Activated CD8-positive, alpha-beta memory T cell treated with anti-CD3 and anti-CD28 coated beads, Interleukin-2, amount 50 U/mL, for 48 hours (primary cell): Measurements from ENCODE around the gene ACO2.

Experiments used
- DNase-seq: peaks from one replicate; pipeline ENCODE4 v3.0.0-alpha.2; 2020

Gene ACO2

DNA sequence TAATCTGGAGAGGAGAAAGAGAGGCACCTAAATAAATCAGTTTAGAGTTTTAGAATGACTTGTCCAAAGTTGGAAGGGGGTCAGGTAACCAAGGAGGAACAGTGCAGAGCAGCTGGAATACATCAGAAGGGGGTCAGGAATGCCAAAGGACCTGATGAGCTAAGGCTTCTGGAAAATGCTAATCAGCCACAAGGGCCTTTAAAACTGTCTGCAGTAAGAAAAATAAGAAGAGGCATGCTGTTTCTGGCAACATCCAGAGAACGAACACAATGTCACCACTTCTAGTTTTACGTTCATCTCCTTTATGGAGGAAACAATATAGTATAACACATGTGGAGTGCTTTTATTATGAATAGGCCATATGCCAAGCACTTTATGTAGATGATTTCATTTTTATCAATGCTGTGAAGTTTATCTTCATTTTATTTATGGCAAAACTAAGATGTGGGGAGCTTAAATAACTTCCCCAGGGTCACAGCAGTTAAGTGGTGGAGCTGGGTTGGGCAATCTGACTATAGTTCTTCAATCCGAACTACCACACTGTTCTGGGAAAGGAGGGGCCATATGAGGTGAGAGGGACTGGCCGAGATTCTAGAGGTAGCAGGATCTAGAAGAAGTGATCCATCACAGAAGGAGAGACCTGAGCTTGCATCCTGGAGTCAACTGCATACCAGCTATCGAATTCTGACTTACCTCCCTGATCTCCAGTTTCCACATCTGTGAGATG is 22.6 kb downstream of the ACO2 start:
- no peak for DNase-seq

DNA sequence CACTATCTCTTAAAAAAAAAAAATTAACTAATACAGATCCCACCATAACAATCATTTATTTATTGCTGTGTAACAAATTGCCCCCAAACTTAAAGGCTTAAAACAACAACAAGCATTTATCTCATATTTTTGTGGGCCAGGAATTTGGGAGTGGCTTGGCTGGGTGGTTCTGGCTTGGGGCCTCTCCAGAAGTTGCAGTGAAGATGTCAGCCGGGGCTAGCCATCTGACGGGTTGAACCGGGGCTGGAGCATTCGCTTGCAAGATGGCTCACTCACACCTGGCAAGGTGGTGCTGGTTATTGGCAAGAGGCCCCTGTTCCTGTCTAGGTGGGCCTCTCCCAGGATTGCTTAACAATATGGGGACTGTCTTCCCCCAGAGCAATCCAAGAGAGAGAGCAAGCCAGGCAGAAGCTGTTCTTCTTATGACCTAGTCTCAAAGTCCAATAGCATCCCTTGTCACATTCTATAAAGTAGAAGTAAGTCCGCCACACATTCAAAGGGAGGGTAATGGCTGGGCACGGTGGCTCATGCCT is 29.5 kb downstream of the ACO2 start:
- no peak for DNase-seq

DNA sequence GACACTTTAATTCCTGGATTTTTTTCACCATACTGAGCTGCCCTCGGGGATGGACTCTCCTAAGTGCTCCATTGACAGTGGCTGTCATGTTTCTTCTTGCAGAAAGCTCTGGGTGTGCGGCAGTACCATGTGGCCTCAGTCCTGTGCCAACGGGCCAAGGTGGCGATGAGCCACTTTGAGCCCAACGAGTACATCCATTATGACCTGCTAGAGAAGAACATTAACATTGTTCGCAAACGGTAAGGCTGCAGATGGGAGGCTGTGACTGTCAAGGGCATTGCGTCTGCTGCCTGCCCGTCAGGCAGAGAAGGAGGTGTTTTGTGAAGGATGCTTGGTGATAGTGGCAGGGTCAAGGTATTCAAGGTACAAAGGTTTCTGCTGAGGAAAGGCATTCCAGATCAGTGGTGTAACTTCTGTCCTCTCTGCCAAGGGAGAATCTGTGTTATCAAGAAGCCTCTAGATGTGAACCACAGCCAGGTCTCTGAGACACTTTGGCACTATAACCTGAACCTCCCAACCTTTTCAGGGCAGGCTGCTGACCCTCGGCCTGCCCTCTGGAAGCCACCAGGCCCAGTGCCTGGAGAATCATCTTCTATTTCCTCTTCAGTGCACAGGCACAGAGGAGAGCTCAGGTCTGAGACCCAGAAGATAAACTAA is 30.8 kb downstream of the ACO2 start:
- no peak for DNase-seq

DNA sequence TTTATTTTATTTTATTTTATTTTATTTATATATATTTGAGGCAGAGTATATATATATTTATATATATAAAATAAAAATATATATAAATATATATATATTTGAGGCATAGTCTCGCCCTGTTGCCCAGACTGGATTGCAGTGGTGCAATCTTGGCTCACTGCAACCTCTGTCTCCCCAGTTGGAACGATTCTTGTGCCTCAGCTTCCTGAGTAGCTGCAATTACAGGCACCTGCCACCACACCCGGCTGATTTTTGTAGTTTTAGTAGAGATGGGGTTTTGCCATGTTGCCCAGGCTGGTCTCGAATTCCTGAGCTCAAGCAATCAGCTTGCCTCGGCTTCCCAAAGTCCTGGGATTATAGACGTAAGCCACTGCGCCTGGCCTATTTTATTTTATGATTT is 31.4 kb downstream of the ACO2 start:
- no peak for DNase-seq

DNA sequence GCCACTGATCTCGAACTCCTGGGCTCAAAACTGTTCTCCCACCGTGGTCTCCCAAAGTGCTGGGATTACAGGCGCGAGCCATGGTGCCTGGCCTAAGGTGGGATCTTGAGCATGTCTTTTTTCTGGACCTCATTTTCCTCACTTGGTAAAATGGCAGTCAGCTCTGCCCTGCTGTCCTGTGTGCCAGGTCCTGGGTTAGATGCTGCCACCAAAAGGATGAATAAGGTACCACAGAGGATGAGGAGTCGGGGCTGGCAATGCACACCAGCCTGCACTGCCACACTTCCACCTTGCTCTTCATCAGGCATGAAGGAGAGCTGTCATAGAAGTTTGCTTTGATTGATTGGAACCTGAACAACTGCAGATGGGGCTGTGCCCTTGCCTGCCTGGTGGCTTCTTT is 32.3 kb downstream of the ACO2 start:
- DNase-seq: no peak

DNA sequence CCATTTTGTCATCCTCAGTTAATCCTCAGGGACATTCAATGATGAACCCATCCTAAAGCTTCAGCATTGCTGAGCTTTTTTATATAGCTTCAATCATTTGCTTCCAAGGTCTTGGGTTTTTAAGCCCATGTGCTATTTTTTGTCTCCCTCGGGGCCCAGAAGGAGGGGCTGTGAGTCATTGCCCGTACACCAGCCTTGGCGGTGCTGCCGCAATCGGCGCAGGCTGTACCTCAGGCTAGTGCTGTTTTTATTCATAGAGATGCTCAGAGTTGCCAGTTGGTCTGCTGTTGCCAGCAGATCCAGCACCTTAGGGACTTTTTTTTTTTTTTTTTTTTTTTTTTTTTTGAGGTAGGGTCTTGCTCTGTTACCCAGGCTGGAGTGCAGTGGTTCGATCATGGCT is 35.5 kb downstream of the ACO2 start:
- DNase-seq: no peak

DNA sequence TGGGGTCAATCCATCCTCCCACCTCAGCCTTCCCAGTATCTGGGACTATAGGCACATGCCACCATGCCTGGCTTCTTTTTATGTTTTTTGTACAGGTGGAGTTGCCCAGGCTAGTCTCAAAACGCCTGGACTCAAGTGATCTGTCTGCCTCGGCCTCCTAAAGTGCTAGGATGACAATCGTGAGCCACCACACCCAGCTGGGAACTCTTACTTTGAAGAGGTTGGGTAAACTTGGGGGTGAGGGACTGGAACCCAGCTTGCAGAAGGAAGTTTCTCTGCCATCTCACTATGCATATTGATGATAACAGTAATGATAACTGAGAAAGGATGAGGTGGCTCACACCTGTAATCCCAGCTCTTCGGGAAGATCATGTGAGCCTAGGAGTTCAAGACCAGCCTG is 35.9 kb downstream of the ACO2 start:
- no peak for DNase-seq

DNA sequence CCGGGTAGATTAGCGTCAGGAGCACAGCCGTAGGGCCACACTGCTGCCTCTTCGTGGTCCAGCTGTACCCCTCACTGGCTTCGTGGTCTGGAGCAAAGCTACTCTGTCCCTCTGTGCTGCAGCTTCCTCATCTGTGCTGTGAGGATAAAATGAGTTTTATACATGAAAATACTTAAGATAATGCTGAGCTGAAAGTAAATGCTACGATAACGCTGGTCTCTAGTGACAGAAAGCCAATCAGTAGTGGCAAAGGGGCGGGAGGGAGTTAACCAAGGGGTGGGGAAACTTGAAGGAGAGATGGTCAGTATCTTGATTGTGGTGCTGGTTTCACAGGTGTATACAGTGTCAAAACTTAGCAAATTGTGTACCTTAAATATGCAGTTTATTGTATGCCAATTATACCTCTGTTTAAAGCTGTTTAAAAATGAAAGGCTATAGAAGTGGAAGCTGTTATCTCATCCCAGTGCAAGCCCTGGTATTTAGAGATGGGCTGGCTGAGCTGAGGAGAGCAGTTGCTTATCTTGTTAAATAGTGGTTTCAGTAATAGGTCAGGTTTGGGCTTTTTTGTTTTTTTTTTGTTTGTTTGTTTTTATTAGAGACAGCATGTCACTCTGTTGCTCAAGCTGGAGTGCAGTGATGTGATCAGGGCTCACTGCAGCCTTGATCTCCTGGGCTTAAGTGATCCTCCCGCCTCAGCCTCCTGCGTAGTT is 36.7 kb downstream of the ACO2 start:
- DNase-seq: no peak

DNA sequence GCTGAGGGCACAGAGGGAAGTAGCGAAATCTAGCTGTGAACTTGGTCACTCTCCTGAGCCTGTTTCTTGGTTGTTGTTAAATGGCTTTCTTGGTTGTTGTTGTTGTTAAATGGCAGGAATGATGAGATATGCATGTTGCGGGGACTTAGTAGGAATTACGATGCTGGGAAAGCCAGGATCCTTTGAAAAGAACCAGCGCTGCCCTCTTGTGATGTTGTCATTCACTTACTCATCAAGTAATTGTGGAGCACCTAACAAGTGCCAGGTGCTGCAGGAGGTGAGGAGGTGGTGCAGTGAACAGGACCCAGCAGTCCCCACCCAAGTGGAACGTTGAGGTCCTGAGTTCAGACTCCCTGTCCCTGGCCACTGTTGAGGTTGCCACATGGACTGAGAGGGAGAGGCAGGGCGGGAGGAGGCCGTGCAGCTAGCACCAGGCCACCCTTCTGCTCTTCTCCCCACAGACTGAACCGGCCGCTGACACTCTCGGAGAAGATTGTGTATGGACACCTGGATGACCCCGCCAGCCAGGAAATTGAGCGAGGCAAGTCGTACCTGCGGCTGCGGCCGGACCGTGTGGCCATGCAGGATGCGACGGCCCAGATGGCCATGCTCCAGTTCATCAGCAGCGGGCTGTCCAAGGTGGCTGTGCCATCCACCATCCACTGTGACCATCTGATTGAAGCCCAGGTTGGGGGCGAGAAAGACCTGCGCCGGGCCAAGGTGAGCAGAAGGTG is 38.6 kb downstream of the ACO2 start:
- no peak for DNase-seq

DNA sequence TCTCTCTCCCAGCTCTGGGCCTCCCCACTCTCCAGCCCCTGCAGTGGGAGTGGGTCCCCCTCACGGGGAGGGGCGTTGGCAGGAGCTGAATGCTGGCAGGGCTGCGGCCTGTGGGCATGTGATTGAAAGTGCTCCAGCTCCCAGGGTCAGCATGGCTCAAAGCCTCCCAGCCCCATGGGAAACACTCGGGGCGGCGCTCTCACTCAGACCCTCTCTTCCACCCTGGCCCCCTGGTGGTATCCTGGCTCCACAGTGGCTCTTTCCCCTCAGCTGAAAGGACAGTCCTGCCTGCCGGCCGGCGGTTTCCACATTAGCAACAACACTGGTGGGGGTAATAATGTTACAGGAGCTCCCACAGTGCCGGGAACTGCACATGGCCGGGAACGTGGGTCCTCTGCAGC is 39.9 kb downstream of the ACO2 start:
- no peak for DNase-seq

DNA sequence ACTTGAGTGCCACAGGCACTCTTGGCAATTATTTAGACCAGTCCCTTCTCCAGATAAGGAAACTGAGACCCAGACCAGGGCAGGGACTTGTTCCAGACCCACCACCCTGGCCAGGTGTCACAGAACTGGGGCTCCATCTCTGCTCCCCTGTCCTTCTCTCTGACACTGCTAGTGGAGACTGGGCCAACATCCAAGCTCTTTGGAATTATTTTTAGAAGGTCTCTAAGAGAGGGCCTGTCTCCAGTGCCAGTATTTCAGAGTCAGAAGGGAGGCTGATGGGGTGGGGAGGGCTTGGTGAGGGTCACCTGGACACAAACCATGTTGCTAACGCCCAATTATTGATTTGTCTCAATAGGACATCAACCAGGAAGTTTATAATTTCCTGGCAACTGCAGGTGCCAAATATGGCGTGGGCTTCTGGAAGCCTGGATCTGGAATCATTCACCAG is 42.6 kb downstream of the ACO2 start:
- no peak for DNase-seq

DNA sequence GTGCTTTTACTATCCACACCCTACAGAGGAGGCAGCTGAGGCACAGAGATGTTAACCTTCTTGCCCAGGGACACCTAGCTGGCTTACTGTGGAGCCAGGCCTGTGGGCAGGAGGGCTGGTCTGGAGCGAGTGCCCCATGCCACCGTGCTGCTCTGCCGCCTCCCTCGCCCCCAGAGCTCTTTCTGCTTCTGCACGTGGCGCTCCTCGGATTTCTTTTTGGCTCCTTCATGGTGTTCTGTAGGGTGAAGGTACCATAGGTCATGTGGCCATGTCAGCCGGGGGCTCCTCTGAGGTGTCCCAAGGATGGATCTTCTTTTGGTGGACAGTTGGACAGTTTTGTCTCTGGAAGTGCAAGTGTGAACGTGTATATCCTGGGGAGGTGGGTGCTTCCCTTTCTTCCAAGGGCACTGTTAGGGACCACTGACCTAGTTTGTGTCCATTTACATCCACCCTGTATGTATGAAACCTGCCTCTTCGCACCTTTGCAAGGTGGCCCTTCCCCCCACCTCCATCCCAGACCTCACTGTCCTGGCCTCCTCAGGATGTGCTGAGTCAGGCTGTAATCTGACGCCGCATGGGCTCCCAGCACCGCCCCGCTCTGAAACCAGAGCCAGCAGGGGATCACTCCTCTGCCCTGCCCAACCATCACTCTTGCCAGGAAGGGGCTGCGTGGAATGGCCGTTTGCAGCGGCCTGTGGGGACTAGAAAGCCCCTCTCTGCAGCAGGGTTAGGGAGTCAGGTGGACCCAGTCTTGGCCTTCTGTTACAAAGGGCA is 43.7 kb downstream of the ACO2 start:
- no peak for DNase-seq

DNA sequence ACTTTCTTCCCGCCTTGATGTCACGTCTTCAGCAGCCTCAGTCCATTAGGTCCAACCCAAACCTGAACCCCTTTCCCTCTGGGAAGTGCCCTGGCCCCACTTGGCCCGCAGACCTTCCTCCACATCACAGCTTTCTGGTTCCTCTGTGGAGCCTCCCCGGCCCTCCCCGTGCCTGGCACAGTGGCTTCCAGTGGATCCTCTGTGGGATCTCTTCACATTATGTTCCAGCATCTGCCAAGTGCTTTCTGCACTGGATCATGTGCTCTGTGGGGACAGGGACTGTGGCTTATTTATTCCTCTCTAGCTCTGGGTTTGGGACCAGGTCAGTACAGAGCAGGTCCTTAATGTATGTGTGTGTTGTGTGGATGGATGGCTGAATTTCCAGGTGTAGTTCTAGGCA is 44.5 kb downstream of the ACO2 start:
- DNase-seq: no peak

DNA sequence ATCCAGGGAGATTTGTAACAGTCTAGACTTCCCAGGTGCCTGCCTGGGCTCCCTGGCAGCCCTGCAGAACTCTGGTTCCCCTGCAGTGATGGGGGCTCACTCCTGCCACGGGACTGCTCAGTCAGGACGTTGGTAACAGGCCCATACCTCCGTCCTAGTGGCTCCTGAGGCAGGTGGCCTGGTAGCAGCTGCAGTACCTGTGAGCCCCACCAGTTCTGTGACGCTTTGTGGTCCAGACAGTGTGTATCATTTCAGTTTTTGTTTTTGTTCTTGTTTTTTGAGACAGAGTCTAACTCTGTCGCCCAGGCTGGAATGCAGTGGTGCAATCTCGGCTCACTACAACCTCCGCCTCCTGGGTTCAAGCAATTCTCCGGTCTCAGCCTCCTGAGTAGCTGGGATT is 47.5 kb downstream of the ACO2 start:
- DNase-seq: no peak

DNA sequence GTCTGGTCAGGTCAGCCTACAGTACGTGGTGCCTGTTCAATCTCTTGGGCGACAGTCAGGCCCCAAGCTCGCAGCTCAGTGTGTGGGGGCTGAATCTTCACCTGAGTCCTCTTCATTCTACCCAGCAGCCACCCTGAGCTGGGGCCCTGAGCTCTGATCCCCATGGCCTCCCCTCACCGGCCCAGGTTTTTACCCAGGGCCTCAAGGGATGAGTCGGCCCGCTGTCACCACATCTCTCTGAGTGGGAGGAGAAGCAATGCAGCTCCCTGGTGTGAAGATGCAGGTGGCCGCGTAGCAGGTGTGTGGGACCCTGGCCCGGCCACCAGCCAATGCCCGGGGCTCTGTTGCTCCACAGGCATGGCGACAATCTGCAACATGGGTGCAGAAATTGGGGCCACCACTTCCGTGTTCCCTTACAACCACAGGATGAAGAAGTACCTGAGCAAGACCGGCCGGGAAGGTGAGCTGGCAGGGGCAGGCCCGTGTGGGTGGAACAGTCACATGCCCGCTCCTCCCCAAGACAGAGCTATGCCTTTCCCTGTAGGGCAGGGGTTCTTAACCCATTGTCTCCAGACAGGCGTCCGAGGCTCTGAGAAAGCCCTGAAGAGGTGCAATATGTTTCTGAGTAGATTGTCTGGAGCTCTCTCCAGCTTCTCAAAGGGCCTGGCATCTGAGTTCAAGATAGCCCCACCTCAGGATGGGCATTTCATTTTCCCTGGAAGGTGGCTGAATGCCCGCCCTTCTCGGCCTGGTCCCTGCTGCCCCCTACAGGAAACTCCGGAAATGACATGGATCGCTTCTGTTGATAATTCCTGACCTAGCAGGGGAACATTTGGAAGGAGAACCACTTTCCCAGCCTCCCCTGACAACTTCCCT is 48.5 kb downstream of the ACO2 start:
- no peak for DNase-seq

DNA sequence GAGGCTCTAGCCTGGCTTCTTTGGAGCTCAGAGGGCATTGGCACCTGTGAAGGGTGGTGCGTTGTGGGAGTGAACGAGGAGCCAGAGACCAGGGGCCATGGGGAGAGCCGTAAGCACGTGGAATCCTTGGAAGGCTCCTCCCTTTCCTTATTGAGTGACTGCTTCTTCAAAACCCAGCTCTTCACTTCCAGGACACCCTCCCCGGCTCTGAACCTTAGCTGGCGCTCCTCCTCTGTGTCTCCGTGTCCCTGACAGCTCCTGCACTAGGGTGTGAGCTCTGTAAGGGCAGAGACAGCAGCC is 49.1 kb downstream of the ACO2 start:
- no peak for DNase-seq

DNA sequence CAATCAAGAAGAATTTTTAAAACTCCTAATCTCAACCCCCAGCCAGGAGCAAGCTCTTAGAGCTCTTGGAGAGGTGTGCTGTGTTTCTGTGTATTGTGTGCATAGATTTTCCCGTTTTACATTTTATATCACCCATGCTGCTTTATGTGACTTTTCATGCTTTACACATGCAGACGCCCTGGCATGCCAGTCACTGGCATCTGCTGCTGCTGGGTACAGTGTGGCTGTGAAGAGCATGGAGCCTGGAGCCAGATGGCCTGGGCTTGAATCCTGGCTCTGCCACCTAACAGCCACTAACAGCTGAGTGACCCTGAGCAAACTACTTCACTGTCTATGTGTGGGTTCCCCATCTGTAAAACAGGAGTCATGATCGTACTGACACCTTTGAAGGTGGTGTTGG is 52.2 kb downstream of the ACO2 start:
- DNase-seq: no peak

DNA sequence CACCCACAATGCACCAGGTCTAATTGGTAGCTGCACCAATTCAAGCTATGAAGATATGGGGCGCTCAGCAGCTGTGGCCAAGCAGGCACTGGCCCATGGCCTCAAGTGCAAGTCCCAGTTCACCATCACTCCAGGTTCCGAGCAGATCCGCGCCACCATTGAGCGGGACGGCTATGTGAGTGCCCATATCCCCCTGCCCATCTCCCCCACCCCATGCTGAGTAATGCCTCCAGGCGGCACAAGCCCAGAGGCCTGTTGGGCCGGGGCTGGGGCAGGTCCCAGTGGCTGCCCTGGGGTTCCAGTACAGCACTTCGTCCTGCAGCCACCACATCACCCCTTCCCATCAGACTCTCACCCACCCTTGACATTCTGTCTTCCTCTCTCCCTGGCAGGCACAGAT is 53.9 kb downstream of the ACO2 start:
- DNase-seq: no peak

DNA sequence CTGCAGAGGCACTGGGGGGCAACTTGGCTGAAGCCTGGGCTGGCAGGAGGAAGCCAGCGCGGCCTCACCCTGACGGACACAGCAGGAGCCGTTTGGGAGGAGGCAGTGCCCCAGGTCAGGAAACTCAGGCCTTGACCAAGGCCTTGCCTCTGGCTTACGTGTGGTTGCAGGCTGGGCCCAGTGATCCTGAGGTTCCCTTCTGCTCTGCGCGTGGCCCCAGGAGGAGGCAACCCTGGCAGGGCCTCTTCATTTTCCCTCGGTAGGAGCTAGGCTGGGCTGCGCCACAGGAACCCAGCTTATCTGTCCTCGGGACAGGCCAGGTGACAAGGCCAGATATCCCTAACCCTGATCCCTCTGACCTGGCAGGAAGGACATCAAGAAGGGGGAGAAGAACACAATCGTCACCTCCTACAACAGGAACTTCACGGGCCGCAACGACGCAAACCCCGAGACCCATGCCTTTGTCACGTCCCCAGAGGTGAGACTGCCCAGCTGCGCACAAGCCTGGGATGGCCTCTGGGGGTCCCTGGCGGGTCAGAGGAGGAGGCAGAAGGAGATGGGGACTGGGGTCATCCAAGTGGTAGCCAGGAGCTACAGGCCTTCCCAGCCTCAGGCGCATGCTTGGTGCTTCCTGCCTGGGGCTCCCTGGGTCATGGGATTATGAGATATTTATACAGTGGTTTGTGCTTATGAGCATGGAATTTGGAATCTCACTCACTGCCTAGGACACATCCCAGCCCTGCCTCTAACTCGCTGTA is 54.7 kb downstream of the ACO2 start:
- DNase-seq: no peak

DNA sequence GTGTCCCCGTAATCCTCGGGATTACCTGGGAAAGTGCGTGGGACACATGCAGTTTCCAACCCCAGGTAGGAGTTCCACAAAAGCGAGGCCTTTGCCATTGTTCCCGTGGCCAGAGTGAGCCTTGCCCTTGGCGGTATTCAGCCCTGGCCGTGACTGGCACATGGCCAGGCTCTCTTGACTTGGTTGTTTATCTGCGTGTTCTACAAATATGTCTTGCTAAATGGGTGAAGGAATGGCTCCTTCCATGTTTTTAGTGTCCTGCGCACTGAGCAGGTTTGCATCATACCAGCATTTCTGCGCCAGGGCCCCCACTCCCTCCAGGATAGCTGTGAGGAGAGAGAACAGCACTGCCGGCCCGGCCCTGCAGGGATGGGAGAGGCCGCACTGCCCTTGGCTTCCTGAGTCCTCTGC is 55.3 kb downstream of the ACO2 start:
- DNase-seq: no peak
